H1 (cell line): ENCODE measurements around the gene EIF2B2. TPM values are rescaled to one million over a fixed set of nuclear protein-coding genes. Genes with fewer than 3 reads are reported as not detected.

Experiments used
- CTCF ChIA-PET: fragments of 300-600 bp; sonication (Branson Sonifier 250); formaldehyde crosslinking; loops from one replicate; lab custom pipeline; 2021; ENCODE audit not compliant: partially characterized antibody; lab: Charles Lee
- POLR2A ChIA-PET: fragments of 300-600 bp; sonication (Branson Sonifier 250); formaldehyde crosslinking; loops from one replicate; lab custom pipeline; 2021; ENCODE audit warnings: inconsistent platforms; ENCODE audit not compliant: partially characterized antibody; lab: Charles Lee
- DNase-seq, 2 experiments: peaks; one replicate each; pipeline versions ENCODE4 v3.0.0 to v3.0.0-alpha.2; 2010 to 2022; ENCODE audit warnings: low spot score in 2 of 2, low read depth in 1 of 2, mixed read lengths in 1 of 2
- FAIRE-seq: peaks from 2 replicates; lab custom pipeline; 2011; peaks lifted over from hg19 to GRCh38; lab: Jason Lieb, UNC
- H2AFZ ChIP-seq: 2 replicates; pipeline ENCODE4 v1.8.1; 2012; ENCODE audit warnings: low read length, inconsistent platforms
- H2AK5ac ChIP-seq: 2 replicates; pipeline ENCODE4 v1.6.1; 2013; ENCODE audit warnings: low read depth, low read length
- H2BK120ac ChIP-seq: replicated peaks from 2 replicates; pipeline ENCODE3; 2013; ENCODE audit warnings: low read depth, low read length, inconsistent platforms
- H2BK12ac ChIP-seq: 2 replicates; pipeline ENCODE4 v1.6.1; 2013; ENCODE audit warnings: low read depth, low read length
- H2BK15ac ChIP-seq: 2 replicates; pipeline ENCODE4 v1.6.1; 2013; ENCODE audit warnings: low read length
- H2BK20ac ChIP-seq: 2 replicates; pipeline ENCODE4 v1.6.1; 2013; ENCODE audit warnings: low read length
- H2BK5ac ChIP-seq: 2 replicates; pipeline ENCODE4 v1.6.1; 2013; ENCODE audit warnings: low read depth, low read length
- H3K14ac ChIP-seq: 2 replicates; pipeline ENCODE4 v1.6.1; 2013; ENCODE audit warnings: inconsistent platforms; ENCODE audit not compliant: insufficient read length
- H3K18ac ChIP-seq: 2 replicates; pipeline ENCODE4 v1.6.1; 2013; ENCODE audit warnings: low read length; ENCODE audit errors: extremely low read depth
- H3K23ac ChIP-seq: 2 replicates; pipeline ENCODE4 v1.6.1; 2013; ENCODE audit warnings: inconsistent platforms; ENCODE audit not compliant: insufficient read length
- H3K23me2 ChIP-seq: 2 replicates; pipeline ENCODE4 v1.6.1; 2013; ENCODE audit warnings: low read depth, low read length
- H3K27ac ChIP-seq: 2 replicates; pipeline ENCODE4 v1.6.1; 2011; ENCODE audit warnings: low read depth, low read length, inconsistent platforms
- H3K27me3 ChIP-seq, 4 experiments: replicated peaks in 1 of 4; 1 replicate in 1 of 4; 2 replicates in 3 of 4; pipeline versions ENCODE4 v1.6.1 to v1.8.1; 2011 to 2013; ENCODE audit warnings: low read length in 3 of 4, mild to moderate bottlenecking in 3 of 4, inconsistent platforms in 2 of 4, mixed read lengths in 2 of 4, moderate library complexity in 1 of 4; ENCODE audit not compliant: control insufficient read depth in 3 of 4, insufficient read depth in 3 of 4; ENCODE audit errors: extremely low read depth in 1 of 4
- H3K36me3 ChIP-seq, 4 experiments: 2 replicates each; pipeline versions ENCODE4 v1.6.1 to v1.8.1; 2011 to 2013; ENCODE audit warnings: mild to moderate bottlenecking in 4 of 4, low read length in 3 of 4, moderate library complexity in 2 of 4, control low read depth in 1 of 4, inconsistent platforms in 1 of 4; ENCODE audit not compliant: insufficient read depth in 4 of 4, control insufficient read depth in 2 of 4
- H3K4ac ChIP-seq: replicated peaks from 2 replicates; pipeline ENCODE3; 2013; ENCODE audit warnings: low read length, low read depth, mixed read lengths, inconsistent platforms; ENCODE audit not compliant: insufficient read length
- H3K4me1 ChIP-seq, 4 experiments: replicated peaks in 1 of 4; 1 replicate in 1 of 4; 2 replicates in 3 of 4; pipeline versions ENCODE4 v1.6.1 to v1.8.1; 2011 to 2013; ENCODE audit warnings: low read length in 3 of 4, inconsistent platforms in 2 of 4, mixed read lengths in 1 of 4; ENCODE audit not compliant: insufficient read depth in 4 of 4, control insufficient read depth in 3 of 4
- H3K4me2 ChIP-seq, 2 experiments: 2 replicates each; pipeline versions ENCODE4 v1.6.1 to v1.8.1; 2011 to 2013; ENCODE audit warnings: low read depth in 2 of 2, low read length in 2 of 2, control low read depth in 1 of 2, inconsistent platforms in 1 of 2, mild to moderate bottlenecking in 1 of 2; ENCODE audit not compliant: insufficient read depth in 1 of 2
- H3K4me3 ChIP-seq, 4 experiments: fragments of 200-600, 300-600 bp in 1 of 4; sonication (generic), shearing (Covaris generic), sonication (Bioruptor Twin) in 1 of 4; 2 replicates each; pipeline versions ENCODE4 v1.5.1 to v1.8.1; 2011 to 2016; ENCODE audit warnings: low read length in 4 of 4, low read depth in 3 of 4, control low read depth in 2 of 4, inconsistent platforms in 2 of 4, mild to moderate bottlenecking in 2 of 4, mixed read lengths in 1 of 4, moderate library complexity in 1 of 4; ENCODE audit not compliant: insufficient read depth in 2 of 4; ENCODE audit errors: extremely low read depth in 1 of 4
- H3K56ac ChIP-seq: replicated peaks from 2 replicates; pipeline ENCODE3; 2013; ENCODE audit warnings: low read depth, mild to moderate bottlenecking, mixed read lengths, low read length, inconsistent platforms; ENCODE audit not compliant: insufficient read length
- H3K79me1 ChIP-seq: 2 replicates; pipeline ENCODE4 v1.6.1; 2013; ENCODE audit warnings: low read depth, low read length, control low read depth
- H3K79me2 ChIP-seq, 2 experiments: 2 replicates each; pipeline versions ENCODE4 v1.6.1 to v1.8.1; 2012 to 2013; ENCODE audit warnings: low read length in 2 of 2, mild to moderate bottlenecking in 2 of 2, inconsistent platforms in 1 of 2; ENCODE audit not compliant: insufficient read depth in 2 of 2, control insufficient read depth in 1 of 2
- H3K9ac ChIP-seq, 4 experiments: replicated peaks in 1 of 4; 1 replicate in 1 of 4; 2 replicates in 3 of 4; pipeline versions ENCODE4 v1.6.1 to v1.8.1; 2011 to 2013; ENCODE audit warnings: low read depth in 3 of 4, low read length in 3 of 4, control low read depth in 2 of 4, mild to moderate bottlenecking in 2 of 4, moderate library complexity in 2 of 4, inconsistent platforms in 1 of 4; ENCODE audit errors: extremely low read depth in 1 of 4
- H3K9me3 ChIP-seq, 2 experiments: 2 replicates each; pipeline versions ENCODE4 v1.6.1 to v1.8.1; 2012 to 2013; ENCODE audit warnings: mild to moderate bottlenecking in 2 of 2, moderate library complexity in 2 of 2, control low read depth in 1 of 2, inconsistent platforms in 1 of 2, low read depth in 1 of 2, low read length in 1 of 2, mixed read lengths in 1 of 2; ENCODE audit not compliant: insufficient read depth in 2 of 2
- H4K20me1 ChIP-seq, 2 experiments: replicated peaks in 1 of 2; 2 replicates each; pipeline versions ENCODE3 to v1.8.1; 2011 to 2013; ENCODE audit warnings: inconsistent platforms in 2 of 2, low read length in 2 of 2, mild to moderate bottlenecking in 1 of 2; ENCODE audit not compliant: insufficient read depth in 2 of 2, control insufficient read depth in 1 of 2
- H4K5ac ChIP-seq: 2 replicates; pipeline ENCODE4 v1.6.1; 2013; ENCODE audit warnings: low read length, low read depth, mixed read lengths, inconsistent platforms; ENCODE audit not compliant: insufficient read length
- H4K8ac ChIP-seq: 2 replicates; pipeline ENCODE4 v1.8.0; 2013; ENCODE audit warnings: mild to moderate bottlenecking, moderate library complexity, low read length, inconsistent platforms; ENCODE audit not compliant: insufficient read depth; ENCODE audit errors: extremely low read depth
- H4K91ac ChIP-seq: replicated peaks from 2 replicates; pipeline ENCODE3; 2013; ENCODE audit warnings: low read length, mixed read lengths, inconsistent platforms; ENCODE audit not compliant: insufficient read length
- BRCA1 ChIP-seq: IDR thresholded peaks from 2 replicates; pipeline ENCODE4 v1.6.1; 2012; ENCODE audit warnings: low read depth, low read length, improper control_type of control experiment
- EGR1 ChIP-seq: IDR thresholded peaks from 2 replicates; pipeline ENCODE4 v1.6.1; 2011; ENCODE audit warnings: low read depth, low read length, borderline replicate concordance
- HDAC6 ChIP-seq: IDR thresholded peaks from one replicate; pipeline ENCODE4 v1.7.1; 2012; ENCODE audit warnings: low read depth, mild to moderate bottlenecking, inconsistent platforms, low read length, moderate library complexity
- JUN ChIP-seq: IDR thresholded peaks from 2 replicates; pipeline ENCODE4 v1.6.1; 2011; ENCODE audit warnings: low read depth, mild to moderate bottlenecking, improper control_type of control experiment, low read length
- RBBP5 ChIP-seq: IDR thresholded peaks from 2 replicates; pipeline ENCODE4 v1.7.1; 2012; ENCODE audit warnings: low read depth, mild to moderate bottlenecking, inconsistent platforms, low read length, moderate library complexity, borderline replicate concordance
- SAP30 ChIP-seq: fragments of 300-600 bp; sonication (generic); IDR thresholded peaks from 2 replicates; pipeline ENCODE4 v1.7.1; 2012; ENCODE audit warnings: low read length, moderate library complexity, mild to moderate bottlenecking, inconsistent platforms; ENCODE audit not compliant: insufficient read depth, insufficient replicate concordance
- SP2 ChIP-seq: IDR thresholded peaks from 2 replicates; pipeline ENCODE4 v1.6.1; 2012; ENCODE audit warnings: mild to moderate bottlenecking, low read length, inconsistent platforms
- SP4 ChIP-seq: IDR thresholded peaks from 2 replicates; pipeline ENCODE4 v1.6.1; 2012; ENCODE audit warnings: low read length, inconsistent platforms
- TCF12 ChIP-seq: IDR thresholded peaks from 2 replicates; pipeline ENCODE4 v1.6.1; 2011; ENCODE audit warnings: low read depth, mild to moderate bottlenecking, low read length
- WGBS, 2 experiments: shearing (Covaris generic) in 1 of 2; methylation state at CpG; one replicate each; pipeline versions ENCODE4 v1.1.6 to v1.1.7; 2013 to 2015; ENCODE audit warnings: low lambda C conversion rate in 2 of 2, mixed read lengths in 2 of 2, inconsistent platforms in 1 of 2, low coverage in 1 of 2, missing lambda C conversion rate in 1 of 2; ENCODE audit not compliant: insufficient replicate concordance in 2 of 2, insufficient coverage in 1 of 2, insufficient read length in 1 of 2; ENCODE audit errors: extremely low coverage in 1 of 2, missing lambda C conversion rate in 1 of 2; 5-methylcytosine and 5-hydroxymethylcytosine counted together
- polyA plus RNA-seq, 7 experiments: library from polyadenylated mRNA; depleted of rRNA in 3 of 7; stranded (reverse) in 5 of 7; unstranded in 2 of 7; fragments of >200 nt in 5 of 7; fragments of 200-250 nt in 2 of 7; gene quantifications; 1 replicate in 5 of 7; 2 replicates in 1 of 7; 4 replicates in 1 of 7; pipeline versions ENCODE4 v1.2.1 to v1.2.3, GENCODE V29; 2011 to 2013; ENCODE audit warnings: missing spikeins in 2 of 7, mixed read lengths in 2 of 7
- total RNA-seq: library from RNA; stranded (reverse); fragmentation: NEBNext Ultra II Directional; extraction: Animal tissue kit (Norgen Biotek cat#: 25700); gene quantifications from 2 replicates; pipeline ENCODE4 v1.2.1, GENCODE V29; 2021

EIF2B2 gene
- total and polyA plus RNA-seq, 2 of the 8 experiments (the other 6 are each of a cell fraction or from before 2014, with no cell fraction given), result 42.6 to 79.9 TPM

DNA sequence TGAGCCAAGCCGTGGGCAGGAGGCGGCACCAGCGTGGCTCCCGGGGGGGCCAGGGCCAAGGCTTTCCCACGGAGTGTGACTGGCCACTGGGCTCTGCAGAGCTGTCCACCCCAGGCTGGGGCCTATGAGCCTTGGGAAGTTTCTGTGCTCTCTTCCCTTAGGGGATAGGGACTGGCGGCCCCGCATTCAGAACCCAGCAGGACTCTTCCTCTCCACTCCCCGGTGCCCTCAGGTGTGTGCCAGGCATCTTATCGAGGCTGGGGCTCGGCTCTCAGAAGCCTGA is 17.8 kb upstream of the EIF2B2 start:
- H3K14ac ChIP-seq, result no peak overlapping the region
- H2BK20ac ChIP-seq, result no peak overlapping the region
- CTCF ChIA-PET, result interaction anchor here (0.6 to 2.1 kb wide), 8 partner anchors 27 to 310 kb away, joined by 3 to 9 read pairs (median 3); no protein-coding TSS in a partner anchor
- POLR2A ChIA-PET, result no interaction called here
- no peak for FAIRE-seq
- H4K20me1 ChIP-seq, result no peaks in the 10 kb centered on the region
- H3K9ac ChIP-seq, result no peak overlapping the region
- no peak overlapping the region for H3K27ac ChIP-seq
- no peak overlapping the region for H2BK120ac ChIP-seq
- no peak overlapping the region for H2BK5ac ChIP-seq
- no peaks in the 10 kb centered on the region for H3K79me1 ChIP-seq
- no peaks in the 10 kb centered on the region for H3K36me3 ChIP-seq
- DNase-seq, result no peak
- H3K56ac ChIP-seq, result no peak overlapping the region
- H4K5ac ChIP-seq, result no peak overlapping the region
- no peak for TF ChIP-seq SP2
- no peak for TF ChIP-seq EGR1
- no peak for TF ChIP-seq JUN
- TF ChIP-seq SAP30, result no peak
- no peak for TF ChIP-seq RBBP5
- TF ChIP-seq HDAC6, result no peak
- TF ChIP-seq TCF12, result no peak
- no peak for TF ChIP-seq SP4
- TF ChIP-seq BRCA1, result no peak
- H3K4ac ChIP-seq, result no peak overlapping the region
- H3K23me2 ChIP-seq, result no peaks in the 10 kb centered on the region
- 80% methylated on average over 5 of the region's 10 CpGs; no CpG with 5 or more reads in 1 of the 2 experiments for WGBS, 2 experiments
- peaks cover 0 to 1% (median 0%) of the 10 kb centered on the region in 4 experiments; a peak in 1 of 7 replicates for H3K27me3 ChIP-seq
- no peak overlapping the region for H2AK5ac ChIP-seq
- no peak overlapping the region for H3K18ac ChIP-seq
- H3K4me3 ChIP-seq, result no peak overlapping the region
- no peak overlapping the region for H4K91ac ChIP-seq
- H3K4me1 ChIP-seq, result peaks cover 2 to 20% (median 16%) of the 10 kb centered on the region in 4 experiments
- no peak overlapping the region for H3K4me2 ChIP-seq
- no peak overlapping the region for H2BK15ac ChIP-seq
- H2BK12ac ChIP-seq, result no peak overlapping the region
- 0 out of 2 replicates have a peak overlapping the region, but pooled peaks have one; percentile 87 for H4K8ac ChIP-seq
- H2AFZ ChIP-seq, result no peak overlapping the region
- H3K79me2 ChIP-seq, result no peaks in the 10 kb centered on the region
- no peaks in the 10 kb centered on the region for H3K9me3 ChIP-seq
- no peak overlapping the region for H3K23ac ChIP-seq
